Sigmoid colon (tissue), 4 donors: ENCODE data around the gene KRT7.

Source experiments
- EP300 ChIP-seq, 4 donors: sonication (generic); formaldehyde crosslinking; IDR thresholded peaks; one replicate each; pipeline ENCODE4 v1.6.1; 2017; ENCODE audit warnings: antibody characterized with exemption in 4 of 4
- POLR2A ChIP-seq, 2 donors: fragments of 450-650 bp; IDR thresholded peaks; one replicate each; pipeline ENCODE4 v1.6.1; 2016; ENCODE audit warnings: antibody characterized with exemption in 2 of 2, mild to moderate bottlenecking in 2 of 2, moderate library complexity in 2 of 2
- POLR2AphosphoS5 ChIP-seq, 4 donors: sonication (generic); formaldehyde crosslinking; IDR thresholded peaks; one replicate each; pipeline ENCODE4 v1.6.1; 2017; ENCODE audit warnings: antibody characterized with exemption in 4 of 4
- TF ChIP-seq, protein P1 (sequence below), 4 experiments: fragments of 450-650 bp in 3 of 4; fragments of 200-600 bp in 1 of 4; IDR thresholded peaks; one replicate each; pipeline ENCODE4 v1.5.1; 2016 to 2019; ENCODE audit warnings: antibody characterized with exemption in 4 of 4, mild to moderate bottlenecking in 3 of 4, moderate library complexity in 2 of 4

DNA sequence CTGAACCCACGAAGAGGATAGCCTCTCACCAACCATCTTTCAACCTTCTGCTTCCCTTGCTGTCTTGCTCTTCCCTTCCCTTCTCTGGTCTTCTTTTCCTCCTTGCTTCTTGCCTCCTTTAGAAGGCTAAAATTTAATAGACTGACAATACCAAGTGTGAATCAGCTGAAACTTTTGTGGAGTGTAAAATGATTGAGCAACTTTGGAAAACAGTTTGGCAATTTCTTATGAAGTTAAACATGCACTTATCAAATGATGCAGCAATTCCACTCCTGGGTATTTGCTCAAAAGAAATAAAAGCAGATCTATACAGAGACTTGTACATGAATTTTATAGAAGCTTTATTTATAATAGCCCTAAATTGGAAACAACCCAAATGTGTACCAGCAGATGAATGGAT lies 38.1 kb downstream of the KRT7 start:
- TF ChIP-seq, protein P1, sequence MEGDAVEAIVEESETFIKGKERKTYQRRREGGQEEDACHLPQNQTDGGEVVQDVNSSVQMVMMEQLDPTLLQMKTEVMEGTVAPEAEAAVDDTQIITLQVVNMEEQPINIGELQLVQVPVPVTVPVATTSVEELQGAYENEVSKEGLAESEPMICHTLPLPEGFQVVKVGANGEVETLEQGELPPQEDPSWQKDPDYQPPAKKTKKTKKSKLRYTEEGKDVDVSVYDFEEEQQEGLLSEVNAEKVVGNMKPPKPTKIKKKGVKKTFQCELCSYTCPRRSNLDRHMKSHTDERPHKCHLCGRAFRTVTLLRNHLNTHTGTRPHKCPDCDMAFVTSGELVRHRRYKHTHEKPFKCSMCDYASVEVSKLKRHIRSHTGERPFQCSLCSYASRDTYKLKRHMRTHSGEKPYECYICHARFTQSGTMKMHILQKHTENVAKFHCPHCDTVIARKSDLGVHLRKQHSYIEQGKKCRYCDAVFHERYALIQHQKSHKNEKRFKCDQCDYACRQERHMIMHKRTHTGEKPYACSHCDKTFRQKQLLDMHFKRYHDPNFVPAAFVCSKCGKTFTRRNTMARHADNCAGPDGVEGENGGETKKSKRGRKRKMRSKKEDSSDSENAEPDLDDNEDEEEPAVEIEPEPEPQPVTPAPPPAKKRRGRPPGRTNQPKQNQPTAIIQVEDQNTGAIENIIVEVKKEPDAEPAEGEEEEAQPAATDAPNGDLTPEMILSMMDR (IDR thresholded peaks at IDR 0.05): no peak
- TF ChIP-seq POLR2A (IDR thresholded peaks at IDR 0.05) (no peak), EP300 (IDR thresholded peaks at IDR 0.05) (no peak), POLR2AphosphoS5 (IDR thresholded peaks at IDR 0.05) (no peak)
